Trophoblast cell (in vitro differentiated cells and primary cell): ENCODE measurements around the gene AJUBA.

Experiments
- DNase-seq, 2 donors: peaks; one replicate each; pipeline ENCODE4 v3.0.0-alpha.2; 2016
- H2AFZ ChIP-seq: 2 replicates; pipeline ENCODE4 v1.6.1; 2013; ENCODE audit warnings: low read length, moderate library complexity, mild to moderate bottlenecking; ENCODE audit not compliant: insufficient read depth, poor library complexity
- H2AK5ac ChIP-seq: 2 replicates; pipeline ENCODE4 v1.6.1; 2013; ENCODE audit warnings: mild to moderate bottlenecking, low read length
- H2BK120ac ChIP-seq: 2 replicates; pipeline ENCODE4 v1.6.1; 2013; ENCODE audit warnings: low read length, mild to moderate bottlenecking, moderate library complexity; ENCODE audit not compliant: insufficient read depth, poor library complexity
- H2BK12ac ChIP-seq: 2 replicates; pipeline ENCODE4 v1.6.1; 2013; ENCODE audit warnings: mild to moderate bottlenecking, low read length, moderate library complexity
- H2BK5ac ChIP-seq: 2 replicates; pipeline ENCODE4 v1.6.1; 2013; ENCODE audit warnings: low read length, low read depth, moderate library complexity, mild to moderate bottlenecking; ENCODE audit not compliant: poor library complexity
- H3K14ac ChIP-seq: 2 replicates; pipeline ENCODE4 v1.6.1; 2013; ENCODE audit warnings: mild to moderate bottlenecking, low read length
- H3K18ac ChIP-seq: 2 replicates; pipeline ENCODE4 v1.6.1; 2013; ENCODE audit warnings: mild to moderate bottlenecking, low read length
- H3K23ac ChIP-seq: 2 replicates; pipeline ENCODE4 v1.6.1; 2013; ENCODE audit warnings: low read length
- H3K27ac ChIP-seq: 2 replicates; pipeline ENCODE4 v1.5.1; 2013; ENCODE audit warnings: low read depth, mild to moderate bottlenecking, inconsistent platforms, low read length, moderate library complexity
- H3K27me3 ChIP-seq: 2 replicates; pipeline ENCODE4 v1.6.1; 2013; ENCODE audit warnings: inconsistent platforms, mild to moderate bottlenecking, low read length, moderate library complexity; ENCODE audit not compliant: insufficient read depth
- H3K36me3 ChIP-seq, 2 experiments: 1 replicate in 1 of 2; 2 replicates in 1 of 2; pipeline ENCODE4 v1.6.1; 2013; ENCODE audit warnings: low read length in 2 of 2, mild to moderate bottlenecking in 2 of 2, moderate library complexity in 1 of 2; ENCODE audit not compliant: insufficient read depth in 2 of 2, control insufficient read depth in 1 of 2
- H3K4ac ChIP-seq: 2 replicates; pipeline ENCODE4 v1.6.1; 2013; ENCODE audit warnings: low read depth, mild to moderate bottlenecking, low read length, moderate library complexity
- H3K4me1 ChIP-seq, 2 experiments: 1 replicate in 1 of 2; 2 replicates in 1 of 2; pipeline ENCODE4 v1.6.1; 2013; ENCODE audit warnings: low read length in 2 of 2, mild to moderate bottlenecking in 2 of 2, moderate library complexity in 1 of 2; ENCODE audit not compliant: insufficient read depth in 2 of 2, control insufficient read depth in 1 of 2
- H3K4me2 ChIP-seq: 2 replicates; pipeline ENCODE4 v1.6.1; 2013; ENCODE audit warnings: inconsistent platforms, mild to moderate bottlenecking, low read length, moderate library complexity
- H3K4me3 ChIP-seq: 2 replicates; pipeline ENCODE4 v1.5.1; 2013; ENCODE audit warnings: mild to moderate bottlenecking, low read depth, low read length, inconsistent platforms
- H3K79me1 ChIP-seq: one replicate; pipeline ENCODE4 v1.6.1; 2013; ENCODE audit warnings: low read length
- H3K79me2 ChIP-seq: 2 replicates; pipeline ENCODE4 v1.6.1; 2013; ENCODE audit warnings: low read length, mild to moderate bottlenecking; ENCODE audit not compliant: control insufficient read depth, insufficient read depth, poor library complexity
- H3K9ac ChIP-seq: 2 replicates; pipeline ENCODE4 v1.6.1; 2013; ENCODE audit warnings: mild to moderate bottlenecking, low read length
- H3K9me3 ChIP-seq: 2 replicates; pipeline ENCODE4 v1.6.1; 2013; ENCODE audit warnings: low read depth, mild to moderate bottlenecking, control low read depth, inconsistent platforms, low read length; ENCODE audit not compliant: insufficient read depth
- H4K12ac ChIP-seq: 2 replicates; pipeline ENCODE4 v1.6.1; 2013; ENCODE audit warnings: low read depth, mild to moderate bottlenecking, low read length, moderate library complexity
- H4K8ac ChIP-seq: 2 replicates; pipeline ENCODE4 v1.6.1; 2013; ENCODE audit warnings: low read depth, mild to moderate bottlenecking, low read length, moderate library complexity
- H4K91ac ChIP-seq: one replicate; pipeline ENCODE4 v1.6.1; 2013; ENCODE audit warnings: low read depth, mild to moderate bottlenecking, low read length, moderate library complexity
- WGBS: extraction: QIAGEN DNeasy Blood & Tissue Kit; methylation state at CpG from one replicate; pipeline ENCODE4 v1.1.7; 2013; ENCODE audit warnings: missing lambda C conversion rate; ENCODE audit not compliant: insufficient read length, insufficient coverage; ENCODE audit errors: extremely low coverage; 5-methylcytosine and 5-hydroxymethylcytosine counted together

AJUBA gene

DNA sequence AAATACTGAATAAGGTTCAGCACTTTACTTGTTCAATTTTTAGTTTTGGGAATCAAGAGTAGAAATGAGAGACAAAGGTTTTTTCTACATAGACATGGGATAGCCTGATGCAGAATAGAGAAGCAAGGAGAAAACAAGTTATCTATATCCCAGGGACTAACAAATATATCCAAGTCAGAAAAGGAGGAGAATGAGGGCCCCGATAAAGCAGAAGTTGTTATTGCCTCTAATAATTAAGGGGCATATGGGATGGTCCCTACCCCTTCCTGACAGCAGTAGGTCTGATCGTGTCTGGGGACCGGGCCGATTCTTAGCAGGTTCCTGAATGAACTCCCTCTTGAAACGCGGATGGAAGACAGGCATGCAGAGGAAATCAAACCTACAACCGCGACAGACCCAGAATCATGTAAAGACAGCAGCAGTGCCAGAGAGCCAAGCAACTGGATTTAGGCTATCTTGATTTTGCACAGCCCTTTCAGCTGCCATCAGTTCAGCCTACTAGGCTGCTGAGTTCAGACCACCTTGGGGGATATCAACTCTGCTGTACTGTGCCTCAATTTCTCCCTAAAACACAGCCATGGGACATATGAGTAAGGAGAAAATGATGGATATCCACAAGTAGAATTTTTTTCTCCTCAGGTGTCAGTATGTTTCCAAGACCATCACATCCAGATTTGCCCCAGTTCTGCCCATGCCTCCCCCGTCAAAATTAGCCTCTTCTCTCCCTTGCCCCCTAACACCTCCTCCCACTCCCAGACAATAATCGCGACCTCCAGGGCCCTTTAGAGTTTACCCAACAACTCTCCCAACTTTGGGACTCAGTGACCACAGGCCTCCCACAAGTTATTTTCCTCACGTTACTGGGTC is 53.9 kb downstream of the AJUBA start:
- Histone ChIP-seq H3K27ac (no peak overlapping the region), H4K12ac (peak overlapping the region; percentile 63), H3K36me3 (peaks cover 16 to 22% of the 10 kb centered on the region in 2 experiments), H3K4me1 (peaks cover 4 to 6% of the 10 kb centered on the region in 2 experiments), H2AFZ (peak overlapping the region; percentile 96), H2BK120ac (peak overlapping the region; percentile 83), H2BK5ac (peak overlapping the region; percentile 89), H3K79me2 (peaks cover 8% of the 10 kb centered on the region), H2BK12ac (no peak overlapping the region), H2AK5ac (peak overlapping the region; percentile 77), H3K9ac (peak overlapping the region; percentile 84), H3K14ac (peak overlapping the region; percentile 96), H3K9me3 (no peaks in the 10 kb centered on the region), H3K27me3 (no peaks in the 10 kb centered on the region), H4K8ac (peak overlapping the region; percentile 92), H3K4me2 (peak overlapping the region; percentile 70), H4K91ac (peak overlapping the region; percentile 88), H3K23ac (no peak overlapping the region), H3K4ac (peak overlapping the region; percentile 50), H3K18ac (peak overlapping the region; percentile 28), H3K79me1 (peaks cover 6% of the 10 kb centered on the region), H3K4me3 (peak overlapping the region; percentile 100)
- no peak for DNase-seq
- WGBS, result no CpG with 5 or more reads among the region's 12 CpGs

DNA sequence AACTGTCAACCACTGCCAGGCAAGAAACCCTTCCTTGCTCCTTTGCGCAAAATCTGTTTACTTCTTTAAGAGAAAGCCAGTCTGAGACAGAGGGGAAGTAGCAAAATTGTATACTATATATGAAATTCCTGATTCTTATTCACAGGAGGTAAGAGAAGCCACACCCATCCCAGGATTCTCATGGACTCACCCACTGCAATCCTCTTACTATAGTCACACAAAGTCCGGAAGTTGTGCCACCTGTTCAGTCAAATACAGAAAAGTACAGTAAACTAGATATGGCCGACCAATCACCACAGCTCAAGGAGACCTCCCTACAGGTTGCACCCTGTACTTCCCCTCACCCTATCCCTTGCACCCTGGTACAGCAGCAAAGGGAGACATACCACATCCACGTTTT is 56.0 kb downstream of the AJUBA start:
- no peaks in the 10 kb centered on the region for H3K27me3 ChIP-seq
- peak; percentile 67 to 76 for DNase-seq
- no CpG with 5 or more reads among the region's 4 CpGs for WGBS

DNA sequence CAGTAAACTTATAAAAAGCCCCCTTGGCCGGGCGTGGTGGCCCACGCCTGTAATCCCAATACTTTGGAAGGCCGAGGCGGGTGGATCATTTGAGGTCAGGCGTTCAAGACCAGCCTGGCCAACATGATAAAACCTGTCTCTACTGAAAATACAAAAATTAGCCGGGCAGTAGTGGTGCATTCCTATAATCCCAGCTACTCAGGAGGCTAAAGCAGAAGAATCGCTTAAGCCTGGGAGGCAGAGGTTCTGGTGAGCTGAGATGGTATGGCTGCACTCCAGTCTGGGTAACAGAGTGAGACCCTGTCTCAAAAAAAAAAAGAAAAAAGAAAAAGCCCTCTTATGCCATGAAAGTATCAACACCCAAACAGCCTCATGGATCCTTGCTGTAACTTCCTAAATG is 56.8 kb downstream of the AJUBA start:
- H3K23ac ChIP-seq, result no peak overlapping the region
- no peak overlapping the region for H3K4ac ChIP-seq
- no peak overlapping the region for H3K27ac ChIP-seq
- no peak overlapping the region for H4K91ac ChIP-seq
- no peak overlapping the region for H2BK12ac ChIP-seq
- no peak for DNase-seq
- H3K4me1 ChIP-seq, result peaks cover 8 to 10% of the 10 kb centered on the region in 2 experiments
- no peak overlapping the region for H3K14ac ChIP-seq
- H2BK120ac ChIP-seq, result no peak overlapping the region
- no peak overlapping the region for H3K9ac ChIP-seq
- H2AK5ac ChIP-seq, result no peak overlapping the region
- peaks cover 5% of the 10 kb centered on the region for H3K79me1 ChIP-seq
- H3K4me2 ChIP-seq, result no peak overlapping the region
- no peak overlapping the region for H3K18ac ChIP-seq
- no CpG with 5 or more reads among the region's 8 CpGs for WGBS
- no peak overlapping the region for H3K4me3 ChIP-seq
- peaks cover 23 to 41% of the 10 kb centered on the region in 2 experiments for H3K36me3 ChIP-seq
- no peaks in the 10 kb centered on the region for H3K9me3 ChIP-seq
- no peak overlapping the region for H4K12ac ChIP-seq
- H3K27me3 ChIP-seq, result no peaks in the 10 kb centered on the region
- H3K79me2 ChIP-seq, result peaks cover 8% of the 10 kb centered on the region
- no peak overlapping the region for H2BK5ac ChIP-seq
- H2AFZ ChIP-seq, result no peak overlapping the region
- H4K8ac ChIP-seq, result no peak overlapping the region

More for the DNA sequence above, 56.0 kb downstream of the AJUBA start:
- Histone ChIP-seq H3K4me2 (no peak overlapping the region), H2AFZ (no peak overlapping the region), H2BK5ac (no peak overlapping the region), H3K14ac (no peak overlapping the region), H2BK120ac (no peak overlapping the region), H4K12ac (no peak overlapping the region), H3K4me1 (peaks cover 8 to 10% of the 10 kb centered on the region in 2 experiments), H3K9ac (no peak overlapping the region), H3K27ac (no peak overlapping the region), H3K18ac (no peak overlapping the region), H4K91ac (no peak overlapping the region), H3K36me3 (peaks cover 19 to 36% of the 10 kb centered on the region in 2 experiments), H3K4me3 (no peak overlapping the region), H4K8ac (no peak overlapping the region), H2BK12ac (no peak overlapping the region), H2AK5ac (no peak overlapping the region), H3K4ac (no peak overlapping the region), H3K79me1 (peaks cover 5% of the 10 kb centered on the region), H3K23ac (no peak overlapping the region), H3K79me2 (peaks cover 8% of the 10 kb centered on the region), H3K9me3 (no peaks in the 10 kb centered on the region)

GRCh38 chr14:22923746-22924145 is 58.6 kb downstream of the AJUBA start:
- H3K27me3 ChIP-seq, result no peaks in the 10 kb centered on the region
- H3K36me3 ChIP-seq, result peaks cover 23 to 46% of the 10 kb centered on the region in 2 experiments
- H2BK120ac ChIP-seq, result no peak overlapping the region
- H3K9me3 ChIP-seq, result no peaks in the 10 kb centered on the region
- no peak overlapping the region for H3K27ac ChIP-seq
- H3K4ac ChIP-seq, result no peak overlapping the region
- no peak overlapping the region for H3K4me2 ChIP-seq
- peaks cover 4% of the 10 kb centered on the region for H3K79me2 ChIP-seq
- no peak overlapping the region for H4K12ac ChIP-seq
- no peak overlapping the region for H4K8ac ChIP-seq
- no peak overlapping the region for H4K91ac ChIP-seq
- H3K23ac ChIP-seq, result no peak overlapping the region
- no peak overlapping the region for H3K18ac ChIP-seq
- no CpG with 5 or more reads among the region's 5 CpGs for WGBS
- no peak overlapping the region for H3K9ac ChIP-seq
- H2BK12ac ChIP-seq, result no peak overlapping the region
- H3K4me3 ChIP-seq, result no peak overlapping the region
- H2BK5ac ChIP-seq, result no peak overlapping the region
- H3K14ac ChIP-seq, result no peak overlapping the region
- DNase-seq, result no peak
- H3K4me1 ChIP-seq, result peaks cover 6 to 13% of the 10 kb centered on the region in 2 experiments
- H2AFZ ChIP-seq, result no peak overlapping the region
- H3K79me1 ChIP-seq, result peaks cover 5% of the 10 kb centered on the region
- no peak overlapping the region for H2AK5ac ChIP-seq
